Raji (cell line): ENCODE results near the gene PRODH.

Experiments
- POLR2A ChIP-seq: IDR thresholded peaks from 2 replicates; pipeline ENCODE4 v1.6.1; 2011; ENCODE audit warnings: low read depth, low read length, control low read depth; ENCODE audit not compliant: insufficient read depth

Gene PRODH

GRCh38 chr22:18970176-18970947, 34.3 kb upstream of the PRODH start:
- TF ChIP-seq POLR2A, result no peak

- no peak for TF ChIP-seq POLR2A
Observed at GRCh38 chr22:18968011-18968749, 32.1 kb upstream of the PRODH start.

- TF ChIP-seq POLR2A, result no peak
Observed at GRCh38 chr22:18966748-18967147, 30.7 kb upstream of the PRODH start.

GRCh38 chr22:18965526-18966421, 29.7 kb upstream of the PRODH start:
- TF ChIP-seq POLR2A, result no peak

GRCh38 chr22:18962308-18962635, 26.2 kb upstream of the PRODH start:
- TF ChIP-seq POLR2A, result no peak

GRCh38 chr22:18955696-18956095, 19.6 kb upstream of the PRODH start:
- TF ChIP-seq POLR2A, result no peak

GRCh38 chr22:18954990-18955571, 19.0 kb upstream of the PRODH start:
- no peak for TF ChIP-seq POLR2A

GRCh38 chr22:18952022-18952421, 15.9 kb upstream of the PRODH start:
- no peak for TF ChIP-seq POLR2A

GRCh38 chr22:18950141-18950540, 14.0 kb upstream of the PRODH start:
- TF ChIP-seq POLR2A, result no peak

- TF ChIP-seq POLR2A, result no peak
Observed at GRCh38 chr22:18947905-18948304, 11.8 kb upstream of the PRODH start.

GRCh38 chr22:18933914-18934313, 2.2 kb downstream of the PRODH start:
- TF ChIP-seq POLR2A, result no peak

- TF ChIP-seq POLR2A, result no peak
Observed at GRCh38 chr22:18931905-18932652, 4.0 kb downstream of the PRODH start.

GRCh38 chr22:18929459-18929858, 6.6 kb downstream of the PRODH start:
- no peak for TF ChIP-seq POLR2A

- no peak for TF ChIP-seq POLR2A
Observed at GRCh38 chr22:18927573-18927972, 8.5 kb downstream of the PRODH start.
